Activated CD4-positive, alpha-beta T cell treated with anti-CD3 and anti-CD28 coated beads for 36 hours (primary cell): ENCODE data around the gene RAPGEF6. TPM values are rescaled to one million over a fixed set of nuclear protein-coding genes. Genes with fewer than 3 reads are reported as not detected.
A peak's percentile ranks its signal among the peaks of the same experiment; 100 is the strongest.
"Not testable (repeated sequence)": the region's sequence is repeated elsewhere in the genome, so short reads cannot be mapped to it uniquely, and the experiment has no call there.

Experiments used
- ATAC-seq: fragments of 200-7000 bp; cut with Tn5 transposase; one replicate; pipeline ENCODE4 v1.10.0; 2021; ENCODE audit warnings: mild to moderate bottlenecking, moderate library complexity
- CTCF ChIA-PET: fragments of 350-600 bp; sonication (Branson Sonifier 250); formaldehyde crosslinking; loops from one replicate; lab custom pipeline; 2021; ENCODE audit warnings: antibody characterized with exemption; lab: Charles Lee
- POLR2A ChIA-PET: fragments of 350-600 bp; sonication (Branson Sonifier 250); formaldehyde crosslinking; loops from one replicate; lab custom pipeline; 2021; ENCODE audit warnings: antibody characterized with exemption, inconsistent platforms; lab: Charles Lee
- DNase-seq: peaks from one replicate; pipeline ENCODE4 v3.0.0-alpha.2; 2020
- H3K27ac Mint-ChIP-seq: one replicate; pipeline ENCODE4 v1.8.0; 2021; ENCODE audit warnings: mixed read lengths
- H3K27me3 Mint-ChIP-seq: one replicate; pipeline ENCODE4 v1.8.0; 2021; ENCODE audit warnings: mixed read lengths
- H3K36me3 Mint-ChIP-seq: one replicate; pipeline ENCODE4 v1.8.0; 2021; ENCODE audit warnings: low read depth, mixed read lengths
- H3K4me1 Mint-ChIP-seq: one replicate; pipeline ENCODE4 v1.8.0; 2021; ENCODE audit warnings: mixed read lengths
- H3K4me3 Mint-ChIP-seq: one replicate; pipeline ENCODE4 v1.8.0; 2021; ENCODE audit warnings: mild to moderate bottlenecking, moderate library complexity, mixed read lengths
- H3K9me3 Mint-ChIP-seq: one replicate; pipeline ENCODE4 v1.8.0; 2021; ENCODE audit warnings: low read depth, mixed read lengths
- intact Hi-C, 2 experiments: fragments of 100-400 bp; cut with DNase I in 1 of 2; cut with micrococcal nuclease in 1 of 2; formaldehyde crosslinking; loops; one replicate each; pipeline versions ENCODE4 v1.14.2 to v1.15.1; 2022 to 2024; cut with DNase I, micrococcal nuclease
- total RNA-seq, 2 experiments: library from RNA; stranded (reverse); gene quantifications; one replicate each; pipeline ENCODE4 v1.2.3, GENCODE V29; 2021

RAPGEF6 gene
- 10 to 100 TPM; 26.5 to 30.5 TPM for total RNA-seq

- DNase-seq (peak; percentile 98), ATAC-seq (peak; percentile 89)
- Mint-ChIP-seq H3K27me3 (no peaks in the 10 kb centered on the region), H3K27ac (peak within 1 kb of the TSS; percentile 93), H3K9me3 (no peaks in the 10 kb centered on the region), H3K4me3 (no peak within 1 kb of the TSS), H3K36me3 (peaks cover 6% of the 10 kb centered on the region), H3K4me1 (peaks cover 22% of the 10 kb centered on the region)
- intact Hi-C loops, result loop anchor here (1.0 to 10.0 kb wide), 17 partner anchors 46 to 1330 kb away; partner anchors contain the start of genes FNIP1 (in 2 of the 2), AFF4 (in 1 of the 2), GDF9 (in 1 of the 2) and IRF1 (in 1 of the 2)
- ChIA-PET CTCF (interaction anchor here (0.9 to 1.0 kb wide), 2 partner anchors 46 to 751 kb away, joined by 3 to 4 read pairs; no protein-coding TSS in a partner anchor), POLR2A (no interaction called here)
These were observed at the start of gene RAPGEF6 for GRCh38 chr5:131634996-131635683. Gene RAPGEF6 (minus strand): TSS chr5:131635229. CDS start chr5:131635030, 199 bp downstream.

GRCh38 chr5:131684595-131684994, 49.6 kb upstream of the RAPGEF6 start:
- Mint-ChIP-seq H3K36me3 (peaks cover 11% of the 10 kb centered on the region), H3K9me3 (no peaks in the 10 kb centered on the region), H3K27me3 (no peaks in the 10 kb centered on the region), H3K27ac (no peak overlapping the region), H3K4me1 (no peaks in the 10 kb centered on the region), H3K4me3 (no peak overlapping the region)
- POLR2A ChIA-PET, result no interaction called here
- ATAC-seq (no peak), DNase-seq (no peak)
- intact Hi-C loops, result no loop called here
- CTCF ChIA-PET, result no interaction called here

- no peak for ATAC-seq
- ChIA-PET POLR2A (no interaction called here), CTCF (interaction anchor here (1.0 kb wide), 1 partner anchor 95 kb away, joined by 3 read pairs; no protein-coding TSS in a partner anchor)
- Mint-ChIP-seq H3K9me3 (no peaks in the 10 kb centered on the region), H3K4me1 (no peaks in the 10 kb centered on the region), H3K27ac (no peak overlapping the region), H3K4me3 (no peak overlapping the region), H3K27me3 (no peaks in the 10 kb centered on the region), H3K36me3 (peaks cover 10% of the 10 kb centered on the region)
- intact Hi-C loops, result no loop called here
- DNase-seq, result no peak
These were observed 49.0 kb upstream of the RAPGEF6 start for GRCh38 chr5:131684051-131684450.

GRCh38 chr5:131682826-131683225, 47.8 kb upstream of the RAPGEF6 start:
- ChIA-PET POLR2A (no interaction called here), CTCF (no interaction called here)
- Mint-ChIP-seq H3K4me1 (no peaks in the 10 kb centered on the region), H3K36me3 (peaks cover 12% of the 10 kb centered on the region), H3K27ac (no peak overlapping the region), H3K4me3 (no peak overlapping the region), H3K27me3 (no peaks in the 10 kb centered on the region), H3K9me3 (no peaks in the 10 kb centered on the region)
- no peak for DNase-seq
- intact Hi-C loops, result no loop called here
- ATAC-seq, result no peak

GRCh38 chr5:131682175-131682574, 47.1 kb upstream of the RAPGEF6 start:
- Mint-ChIP-seq H3K27me3 (no peaks in the 10 kb centered on the region), H3K9me3 (no peaks in the 10 kb centered on the region), H3K4me3 (no peak overlapping the region), H3K4me1 (no peaks in the 10 kb centered on the region), H3K27ac (no peak overlapping the region), H3K36me3 (peaks cover 16% of the 10 kb centered on the region)
- ATAC-seq (no peak), DNase-seq (no peak)
- ChIA-PET CTCF (no interaction called here), POLR2A (no interaction called here)
- intact Hi-C loops, result no loop called here

GRCh38 chr5:131679911-131680310, 44.9 kb upstream of the RAPGEF6 start:
- Mint-ChIP-seq H3K4me3 (no peak overlapping the region), H3K9me3 (no peaks in the 10 kb centered on the region), H3K36me3 (peaks cover 29% of the 10 kb centered on the region), H3K4me1 (no peaks in the 10 kb centered on the region), H3K27ac (no peak overlapping the region), H3K27me3 (no peaks in the 10 kb centered on the region)
- ChIA-PET CTCF (interaction anchor here (0.7 to 0.9 kb wide), 2 partner anchors 11 to 30 kb away, joined by 3 to 4 read pairs; no protein-coding TSS in a partner anchor), POLR2A (no interaction called here)
- intact Hi-C loops, result no loop called here
- ATAC-seq (no peak), DNase-seq (no peak)

- H3K4me1 Mint-ChIP-seq, POLR2A ChIA-PET, H3K27me3 Mint-ChIP-seq, ATAC-seq, H3K9me3 Mint-ChIP-seq, DNase-seq, H3K4me3 Mint-ChIP-seq, intact Hi-C loops, H3K27ac Mint-ChIP-seq: not testable (repeated sequence)
- CTCF ChIA-PET, result interaction anchor here (1.2 kb wide), 1 partner anchor 89 kb away, joined by 3 read pairs; no protein-coding TSS in a partner anchor
- peaks cover 34% of the 10 kb centered on the region for H3K36me3 Mint-ChIP-seq
These were observed 43.2 kb upstream of the RAPGEF6 start for GRCh38 chr5:131678273-131678672.

GRCh38 chr5:131677115-131677514, 42.1 kb upstream of the RAPGEF6 start:
- peak; percentile 33 for ATAC-seq
- peaks cover 35% of the 10 kb centered on the region for H3K36me3 Mint-ChIP-seq
- POLR2A ChIA-PET, result no interaction called here

GRCh38 chr5:131672776-131673175, 37.7 kb upstream of the RAPGEF6 start:
- intact Hi-C loops, result no loop called here
- peak; percentile 13 for ATAC-seq
- POLR2A ChIA-PET, result no interaction called here
- H3K4me1 Mint-ChIP-seq, result peaks cover 27% of the 10 kb centered on the region
- peaks cover 52% of the 10 kb centered on the region for H3K36me3 Mint-ChIP-seq
- H3K27ac Mint-ChIP-seq, result no peak overlapping the region
- H3K4me3 Mint-ChIP-seq, result no peak overlapping the region
- DNase-seq, result no peak
- CTCF ChIA-PET, result interaction anchor here (1.0 kb wide), 1 partner anchor 32 kb away, joined by 4 read pairs; no protein-coding TSS in a partner anchor
- no peaks in the 10 kb centered on the region for H3K9me3 Mint-ChIP-seq
- H3K27me3 Mint-ChIP-seq, result no peaks in the 10 kb centered on the region

More at GRCh38 chr5:131677115-131677514, 42.1 kb upstream of the RAPGEF6 start:
- Mint-ChIP-seq H3K27ac (no peak overlapping the region), H3K4me3 (no peak overlapping the region), H3K4me1 (peaks cover 14% of the 10 kb centered on the region), H3K27me3 (no peaks in the 10 kb centered on the region), H3K9me3 (no peaks in the 10 kb centered on the region)
- intact Hi-C loops, result no loop called here
- DNase-seq, result no peak
- CTCF ChIA-PET, result interaction anchor here (1.2 kb wide), 1 partner anchor 88 kb away, joined by 3 read pairs; no protein-coding TSS in a partner anchor

- Mint-ChIP-seq H3K36me3 (peaks cover 50% of the 10 kb centered on the region), H3K27ac (peak overlapping the region; percentile 16)
- intact Hi-C loops, result no loop called here
These were observed 37.1 kb upstream of the RAPGEF6 start for GRCh38 chr5:131671994-131672655.

GRCh38 chr5:131671409-131671808, 36.4 kb upstream of the RAPGEF6 start:
- H3K27ac Mint-ChIP-seq, result no peak overlapping the region
- H3K9me3 Mint-ChIP-seq, result no peaks in the 10 kb centered on the region
- DNase-seq (no peak), ATAC-seq (peak; percentile 78)
- H3K4me1 Mint-ChIP-seq, result peaks cover 27% of the 10 kb centered on the region
- CTCF ChIA-PET, result interaction anchor here (1.1 to 1.3 kb wide), 2 partner anchors 82 to 336 kb away, joined by 3 to 4 read pairs; no protein-coding TSS in a partner anchor
- POLR2A ChIA-PET, result interaction anchor here (0.6 kb wide), 1 partner anchor 1346 kb away, joined by 3 read pairs; no protein-coding TSS in a partner anchor
- no peak overlapping the region for H3K4me3 Mint-ChIP-seq
- H3K36me3 Mint-ChIP-seq, result peaks cover 45% of the 10 kb centered on the region
- H3K27me3 Mint-ChIP-seq, result no peaks in the 10 kb centered on the region
- intact Hi-C loops, result no loop called here

More at GRCh38 chr5:131671994-131672655, 37.1 kb upstream of the RAPGEF6 start:
- H3K9me3 Mint-ChIP-seq, result no peaks in the 10 kb centered on the region
- H3K4me1 Mint-ChIP-seq, result peaks cover 27% of the 10 kb centered on the region
- no peaks in the 10 kb centered on the region for H3K27me3 Mint-ChIP-seq
- H3K4me3 Mint-ChIP-seq, result no peak overlapping the region
- ChIA-PET POLR2A (interaction anchor here (0.6 kb wide), 1 partner anchor 1345 kb away, joined by 3 read pairs; no protein-coding TSS in a partner anchor), CTCF (interaction anchor here (1.1 to 1.3 kb wide), 2 partner anchors 83 to 335 kb away, joined by 3 to 4 read pairs; no protein-coding TSS in a partner anchor)
- ATAC-seq (no peak), DNase-seq (no peak)
